ENCODE data around the gene CCDC167.

The CCDC167 gene

GRCh38 chr6:37536491-37537190 lies 36.9 kb upstream of the CCDC167 start:
- H3K4me3 ChIP-seq (replicated peaks in 1 of 2; ENCODE audit: low read depth in 2 of 2, low read length in 2 of 2) = no peak overlapping the region
- no peak for DNase-seq (ENCODE audit: low read depth in 2 of 2)
- TF ChIP-seq, protein P1, sequence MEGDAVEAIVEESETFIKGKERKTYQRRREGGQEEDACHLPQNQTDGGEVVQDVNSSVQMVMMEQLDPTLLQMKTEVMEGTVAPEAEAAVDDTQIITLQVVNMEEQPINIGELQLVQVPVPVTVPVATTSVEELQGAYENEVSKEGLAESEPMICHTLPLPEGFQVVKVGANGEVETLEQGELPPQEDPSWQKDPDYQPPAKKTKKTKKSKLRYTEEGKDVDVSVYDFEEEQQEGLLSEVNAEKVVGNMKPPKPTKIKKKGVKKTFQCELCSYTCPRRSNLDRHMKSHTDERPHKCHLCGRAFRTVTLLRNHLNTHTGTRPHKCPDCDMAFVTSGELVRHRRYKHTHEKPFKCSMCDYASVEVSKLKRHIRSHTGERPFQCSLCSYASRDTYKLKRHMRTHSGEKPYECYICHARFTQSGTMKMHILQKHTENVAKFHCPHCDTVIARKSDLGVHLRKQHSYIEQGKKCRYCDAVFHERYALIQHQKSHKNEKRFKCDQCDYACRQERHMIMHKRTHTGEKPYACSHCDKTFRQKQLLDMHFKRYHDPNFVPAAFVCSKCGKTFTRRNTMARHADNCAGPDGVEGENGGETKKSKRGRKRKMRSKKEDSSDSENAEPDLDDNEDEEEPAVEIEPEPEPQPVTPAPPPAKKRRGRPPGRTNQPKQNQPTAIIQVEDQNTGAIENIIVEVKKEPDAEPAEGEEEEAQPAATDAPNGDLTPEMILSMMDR (IDR thresholded peaks at IDR 0.05; ENCODE audit: low read depth, low read length) = no peak

GRCh38 chr6:37535759-37536490 lies 36.2 kb upstream of the CCDC167 start:
- DNase-seq (ENCODE audit: low read depth in 2 of 2) = no peak
- TF ChIP-seq, protein P1 (IDR thresholded peaks at IDR 0.05; ENCODE audit: low read depth, low read length) = no peak
- peak overlapping the region in 1 of 2 donors; percentile 2 for H3K4me3 ChIP-seq (replicated peaks in 1 of 2; ENCODE audit: low read depth in 2 of 2, low read length in 2 of 2)

DNA sequence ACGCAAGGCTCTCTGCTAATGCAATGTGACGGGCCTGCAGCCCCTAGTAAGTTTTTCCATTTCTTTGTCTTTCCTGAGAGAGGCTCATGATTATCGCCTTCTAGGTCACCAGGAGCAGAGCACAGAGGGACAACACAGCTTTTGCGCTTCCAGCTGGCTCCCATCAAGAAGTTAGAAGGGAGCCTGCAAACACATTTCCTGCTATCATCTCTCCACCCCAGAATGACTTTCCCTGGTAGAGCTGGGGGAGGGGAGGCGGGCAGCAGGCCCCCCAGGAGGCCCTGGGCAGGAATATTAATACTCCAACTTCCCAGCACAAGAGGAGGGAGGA lies 35.7 kb upstream of the CCDC167 start:
- H3K4me3 ChIP-seq (replicated peaks in 1 of 2; ENCODE audit: low read depth in 2 of 2, low read length in 2 of 2) = no peak overlapping the region
- DNase-seq (ENCODE audit: low read depth in 2 of 2) = no peak
- TF ChIP-seq, protein P1 (IDR thresholded peaks at IDR 0.05; ENCODE audit: low read depth, low read length) = no peak

- TF ChIP-seq, protein P1 (IDR thresholded peaks at IDR 0.05; ENCODE audit: low read depth, low read length) = no peak
- no peak overlapping the region for H3K4me3 ChIP-seq (replicated peaks in 1 of 2; ENCODE audit: low read depth in 2 of 2, low read length in 2 of 2)
- no peak for DNase-seq (ENCODE audit: low read depth in 2 of 2)
These were observed 35.2 kb upstream of the CCDC167 start for GRCh38 chr6:37534893-37535292.

- no peak overlapping the region for H3K4me3 ChIP-seq (replicated peaks in 1 of 2; ENCODE audit: low read depth in 2 of 2, low read length in 2 of 2)
- DNase-seq (ENCODE audit: low read depth in 2 of 2) = no peak
- TF ChIP-seq, protein P1 (IDR thresholded peaks at IDR 0.05; ENCODE audit: low read depth, low read length) = no peak
These were observed 32.4 kb upstream of the CCDC167 start for GRCh38 chr6:37532122-37532521.

DNA sequence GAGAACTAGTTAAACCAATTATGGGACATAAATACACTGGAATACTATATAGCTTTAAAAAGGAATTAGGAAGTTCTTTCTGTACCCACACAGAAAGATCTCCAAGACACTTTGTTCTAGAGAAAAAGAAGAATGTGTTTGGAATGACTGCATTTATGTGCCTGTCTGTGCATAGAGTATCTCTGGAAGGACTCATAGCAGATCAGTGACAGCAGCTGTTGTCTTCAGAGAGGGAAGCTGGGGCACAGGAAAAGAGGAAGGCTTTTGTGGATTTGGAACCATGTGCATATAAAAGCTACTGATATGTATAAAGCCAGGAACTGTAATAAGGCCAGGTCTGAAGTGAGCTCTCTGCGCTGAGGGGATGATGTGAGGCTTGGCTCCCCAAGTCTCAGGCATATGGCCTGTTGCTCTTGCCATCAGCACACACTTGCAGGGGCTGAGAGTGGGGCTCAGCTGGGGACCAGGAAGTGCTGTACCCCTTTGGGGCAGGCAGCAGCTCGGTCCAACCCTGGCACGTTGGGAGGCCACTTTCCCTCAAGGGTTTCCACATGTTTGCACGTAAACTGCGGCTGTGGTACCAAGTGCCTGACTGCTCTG lies 31.8 kb upstream of the CCDC167 start:
- no peak for DNase-seq (ENCODE audit: low read depth in 2 of 2)
- TF ChIP-seq, protein P1 (IDR thresholded peaks at IDR 0.05; ENCODE audit: low read depth, low read length) = no peak
- H3K4me3 ChIP-seq (replicated peaks in 1 of 2; ENCODE audit: low read depth in 2 of 2, low read length in 2 of 2) = no peak overlapping the region

Measured in cardiac fibroblast (primary cell).